ENCODE results near the gene CLPTM1L. TPM values are rescaled to one million over a fixed set of nuclear protein-coding genes. Genes with fewer than 3 reads are reported as not detected.

CLPTM1L gene
- total and polyA plus RNA-seq, 2 donors (not counting 1 experiment from before 2014, with no cell fraction given), result 78.4 to 99.9 TPM

DNA sequence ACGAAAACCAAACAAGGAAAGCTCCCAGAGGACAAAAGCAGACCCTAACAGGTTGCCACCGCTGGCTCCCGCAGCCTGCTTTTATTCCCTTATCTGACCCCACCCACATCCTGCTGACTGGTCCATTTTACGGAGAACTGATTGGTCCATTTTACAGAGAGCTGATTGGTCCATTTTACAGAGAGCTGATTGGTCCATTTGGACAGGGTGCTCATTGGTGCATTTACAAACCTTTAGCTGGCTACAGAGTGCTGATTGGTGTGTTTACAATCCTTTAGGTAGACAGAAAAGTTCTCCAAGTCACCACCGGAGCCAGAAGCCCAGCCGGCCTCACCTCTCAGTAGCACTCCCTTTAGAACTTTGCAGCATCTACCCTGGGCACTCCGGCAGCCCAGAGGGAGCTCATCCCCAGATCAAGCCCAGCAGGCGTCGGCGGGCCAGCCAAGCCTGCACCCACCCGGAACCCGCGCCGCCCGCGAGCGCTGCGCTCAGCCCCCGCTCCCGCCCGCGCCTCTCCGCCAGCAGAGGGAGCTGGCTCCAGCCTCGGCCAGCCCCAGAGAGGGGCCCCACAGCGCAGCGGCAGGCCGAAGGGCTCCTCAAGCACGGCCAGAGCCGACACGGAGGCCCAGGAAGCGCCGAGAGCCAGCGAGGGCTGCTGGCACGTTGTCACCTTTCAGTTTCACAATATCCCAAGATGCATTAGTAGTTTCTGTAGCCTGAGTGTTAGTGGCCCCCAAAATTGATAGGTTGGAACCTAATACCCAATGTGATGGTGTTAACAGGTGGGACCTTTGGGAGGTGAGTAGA, 35.3 kb upstream of the CLPTM1L start:
- Mint-ChIP-seq H3K27ac (peak overlapping the region; percentile 74), H3K27me3 (no peaks in the 10 kb centered on the region), H3K4me3 (peak overlapping the region; percentile 85), H3K4me1 (peaks cover 22% of the 10 kb centered on the region), H3K9me3 (ENCODE audit: insufficient read depth) (no peaks in the 10 kb centered on the region)
- H3K36me3 ChIP-seq (replicated peaks in 1 of 2; ENCODE audit: control extremely low read depth in 1 of 2, control insufficient read depth in 1 of 2, extremely low read depth in 1 of 2, insufficient read depth in 2 of 2, low read length in 1 of 2), result no peaks in the 10 kb centered on the region
- intact Hi-C loops (cut with micrococcal nuclease), result loop anchor here (1.0 to 10.0 kb wide), 3 partner anchors 105 to 261 kb away; no protein-coding TSS in a partner anchor
- TF ChIP-seq EZH2 (IDR thresholded peaks at IDR 0.05; ENCODE audit: borderline replicate concordance, insufficient read depth, low read depth, low read length, poor library complexity, severe bottlenecking) (no peak), CTCF (IDR thresholded peaks at IDR 0.05) (peak; percentile 96)
- DNase-seq (peak; percentile 83), ATAC-seq (ENCODE audit: low read depth) (peak; percentile 93)
- H3K79me2 ChIP-seq (ENCODE audit: control insufficient read depth, insufficient read depth, low read length), result no peaks in the 10 kb centered on the region
- peak overlapping the region; percentile 43 for H3K9ac ChIP-seq (ENCODE audit: low read length)
- peak overlapping the region; percentile 72 for H3K4me2 ChIP-seq (replicated peaks; ENCODE audit: low read depth, low read length, poor library complexity, severe bottlenecking)
- peak overlapping the region; percentile 71 for H2AFZ ChIP-seq (ENCODE audit: insufficient read depth, low read depth, low read length, poor library complexity, severe bottlenecking)
- no peak overlapping the region for H3K27ac ChIP-seq (ENCODE audit: low read length in 2 of 2)
- no peaks in the 10 kb centered on the region for H3K27me3 ChIP-seq (replicated peaks in 1 of 4; ENCODE audit: control extremely low read depth in 1 of 4, control insufficient read depth in 3 of 4, insufficient read depth in 4 of 4, low read length in 3 of 4)
- 16% methylated on average over 28 of the region's 34 CpGs for WGBS (ENCODE audit: insufficient coverage)
- ChIA-PET CTCF (interaction anchor here (0.7 to 3.5 kb wide), 25 partner anchors 10 to 265 kb away, joined by 3 to 38 read pairs (median 4); partner anchors contain the start of gene CLPTM1L), POLR2A (interaction anchor here (0.7 to 1.2 kb wide), 3 partner anchors 8 to 126 kb away, joined by 3 to 7 read pairs (median 3); no protein-coding TSS in a partner anchor)
- peaks cover 5 to 12% of the 10 kb centered on the region in 2 donors for H3K4me1 ChIP-seq (ENCODE audit: control insufficient read depth in 2 of 2, insufficient read depth in 2 of 2, low read length in 2 of 2)
- H3K9me3 ChIP-seq (ENCODE audit: control extremely low read depth in 1 of 3, control insufficient read depth in 2 of 3, insufficient read depth in 1 of 3, low read length in 2 of 3), result peaks cover 0 to 11% (median 3%) of the 10 kb centered on the region in 3 donors
- H4K20me1 ChIP-seq (ENCODE audit: control insufficient read depth, insufficient read depth, low read length, poor library complexity, severe bottlenecking), result no peaks in the 10 kb centered on the region
- peak overlapping the region in 4 of 5 experiments; percentile 21 to 56 (median 39) for H3K4me3 ChIP-seq (ENCODE audit: control extremely low read depth in 1 of 5, extremely low read depth in 1 of 5, insufficient read depth in 1 of 5, low read depth in 2 of 5, low read length in 4 of 5)
